ENCODE data around the gene RASD2.

The RASD2 gene

DNA sequence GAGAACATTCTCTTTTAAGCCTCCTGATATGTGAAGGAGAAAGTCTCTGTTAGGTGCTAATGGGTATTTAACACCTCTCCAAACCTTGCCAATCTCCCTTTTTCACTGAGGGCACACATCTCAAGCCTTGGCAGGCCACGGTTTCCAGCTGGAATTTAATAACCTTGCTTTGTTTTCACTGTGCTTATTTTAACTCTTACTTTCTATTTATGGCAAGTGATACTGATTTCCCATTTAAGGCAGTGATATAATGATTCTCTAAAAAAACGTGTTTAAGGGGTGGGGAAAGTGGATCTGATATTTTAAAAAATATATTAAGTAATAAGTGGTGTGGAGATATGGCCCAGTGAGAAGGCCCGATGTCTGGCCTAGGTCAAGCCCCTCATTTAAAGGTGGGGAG lies 1.1 kb upstream of the RASD2 start:
- no peak overlapping the region for H3K4me3 ChIP-seq (ENCODE audit: low read depth, low read length)

DNA sequence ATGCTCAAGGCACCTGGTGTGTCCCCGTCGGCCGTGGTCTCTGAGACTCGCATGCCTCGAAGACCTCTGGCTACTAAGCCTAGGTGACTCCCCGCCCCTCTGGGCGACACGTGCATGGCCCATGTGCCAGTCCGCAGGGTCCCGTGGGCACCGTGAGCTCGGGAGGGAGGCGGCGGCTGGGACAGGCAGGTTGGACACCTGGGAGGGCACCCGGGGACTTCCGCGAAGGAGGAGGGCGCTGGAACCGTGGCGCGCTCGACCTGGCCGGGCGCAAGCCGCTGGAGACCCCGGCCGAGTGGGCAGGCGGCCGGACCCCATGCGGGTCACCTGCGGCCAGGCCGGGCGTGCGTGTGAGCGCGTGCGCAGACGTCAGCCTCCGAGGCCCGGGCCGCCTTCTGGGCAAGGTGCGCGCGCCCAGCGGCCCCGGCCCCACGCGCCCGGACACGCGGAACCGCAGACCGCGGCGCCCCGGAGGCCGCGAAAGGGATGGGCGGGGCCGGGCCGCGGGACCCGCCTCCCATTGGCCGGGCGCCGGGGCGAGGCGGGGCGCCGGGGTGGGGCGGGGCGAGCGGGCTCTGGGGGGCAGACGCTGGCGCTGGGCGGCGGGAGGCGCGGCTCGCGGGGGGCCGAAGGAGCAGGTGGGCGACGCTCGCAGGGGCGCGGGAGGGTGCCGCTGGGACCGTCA lies 579 bp upstream of the RASD2 start:
- peak overlapping the region; percentile 56 for H3K4me3 ChIP-seq (ENCODE audit: low read depth, low read length)

DNA sequence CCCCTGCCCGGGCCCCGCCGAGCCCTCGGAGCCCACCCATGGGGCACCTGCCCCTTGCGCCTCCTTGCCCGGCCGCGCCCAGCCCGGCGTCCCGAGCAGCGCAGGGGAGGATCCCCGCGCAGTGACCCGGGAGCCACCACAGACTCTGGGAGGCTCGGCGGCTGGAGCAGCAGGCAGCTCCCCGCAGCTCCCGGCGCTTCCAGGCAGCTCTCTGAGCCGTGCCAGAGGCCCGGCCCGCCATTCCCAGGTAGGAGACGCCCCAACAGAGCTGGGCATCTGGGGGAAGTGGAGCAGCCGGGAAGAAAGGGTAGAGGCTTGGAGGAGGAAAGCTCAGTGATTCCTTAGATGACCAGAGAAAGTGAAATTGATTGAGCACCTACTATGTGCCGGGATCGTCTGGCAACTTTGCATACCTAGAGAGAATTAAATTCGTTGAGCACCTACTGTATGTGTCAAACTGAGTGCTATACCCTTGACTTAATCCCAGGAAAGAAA lies 670 bp downstream of the RASD2 start:
- H3K4me3 ChIP-seq (ENCODE audit: low read depth, low read length) = peak overlapping the region; percentile 56

DNA sequence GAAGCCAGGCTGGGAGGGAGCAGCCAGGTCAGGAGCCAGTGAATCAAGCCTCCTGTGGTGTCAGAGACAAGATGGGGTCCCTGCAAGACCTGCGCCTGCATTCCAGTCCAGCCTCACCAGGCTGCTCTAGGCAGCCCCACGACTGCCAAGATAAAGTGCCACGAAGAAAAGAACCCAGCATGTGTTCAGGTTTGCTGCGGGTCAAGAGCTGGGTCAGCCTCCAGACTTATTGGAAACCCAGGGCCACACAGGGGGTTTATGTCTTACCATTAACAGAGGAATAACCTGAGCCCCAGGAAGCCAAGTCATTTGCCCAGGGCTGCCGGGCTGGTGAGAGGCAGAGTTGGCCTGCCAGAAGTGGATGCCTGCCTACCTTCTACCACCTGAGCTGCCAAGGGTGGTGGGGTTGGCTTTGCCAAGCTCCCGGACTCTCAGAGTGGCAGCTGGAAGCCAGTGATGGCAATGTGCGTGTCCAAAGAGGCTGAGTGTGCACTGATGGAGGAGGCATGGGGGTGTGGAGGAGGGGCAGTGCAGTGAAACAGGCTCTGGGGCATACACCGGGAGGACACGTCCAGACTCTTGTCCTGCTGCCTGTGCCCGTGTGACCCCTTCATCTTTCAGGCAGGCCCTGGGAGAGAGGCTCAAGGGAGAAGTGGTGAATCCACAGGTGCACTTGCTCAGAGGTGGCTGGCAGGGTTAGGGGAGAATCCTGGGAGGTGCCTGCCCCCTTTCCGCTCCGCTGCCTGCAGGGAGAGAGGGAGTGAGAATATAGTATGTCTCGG lies 1.7 kb downstream of the RASD2 start:
- no peak overlapping the region for H3K4me3 ChIP-seq (ENCODE audit: low read depth, low read length)

DNA sequence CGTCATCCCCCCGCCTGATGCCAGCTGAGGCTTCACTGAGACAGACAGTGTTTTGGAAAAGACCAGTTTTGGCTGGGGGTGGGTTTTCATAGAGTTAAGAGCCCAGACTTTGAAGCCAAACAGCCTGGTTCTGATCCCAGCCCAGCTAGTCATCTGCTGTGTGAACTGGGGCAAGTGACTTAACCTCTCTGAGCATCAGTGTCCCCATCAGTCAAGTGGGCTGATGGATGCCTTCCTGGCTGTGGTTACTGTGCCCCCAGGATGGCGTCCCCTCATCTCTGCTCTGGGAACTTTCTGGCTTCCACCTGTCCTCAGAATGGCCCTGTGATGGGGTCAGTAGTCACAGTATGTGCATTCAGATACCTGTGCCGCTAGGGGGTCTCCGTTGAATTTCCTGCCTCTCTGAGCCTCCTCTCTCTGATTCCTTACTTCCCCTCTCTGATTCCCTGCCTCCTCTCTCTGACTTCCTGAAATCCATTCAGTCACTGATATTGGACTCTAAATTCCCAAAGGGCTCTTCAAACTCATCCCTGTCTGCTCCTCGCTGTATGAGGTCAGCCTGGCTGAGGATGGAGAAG lies 2.4 kb downstream of the RASD2 start:
- H3K4me3 ChIP-seq (ENCODE audit: low read depth, low read length) = no peak overlapping the region

DNA sequence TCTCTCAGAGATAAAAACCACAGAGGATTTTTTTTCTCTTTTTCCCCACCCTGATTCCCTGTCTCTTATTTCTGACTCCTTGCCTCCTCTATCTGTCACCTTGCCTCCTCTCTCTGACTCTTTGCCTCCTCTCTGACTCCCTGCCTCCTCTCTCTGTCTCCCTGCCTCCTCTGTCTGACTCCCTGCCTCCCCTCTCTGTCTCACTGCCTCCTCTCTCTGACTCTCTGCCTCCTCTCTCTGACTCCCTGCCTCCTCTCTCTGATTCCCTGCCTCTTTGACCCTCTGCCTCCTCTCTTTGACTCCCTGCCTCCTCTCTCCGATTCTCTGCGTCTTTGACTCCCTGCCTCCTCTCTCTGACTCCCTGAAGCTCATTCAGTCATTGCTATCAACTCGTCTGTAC lies 3.1 kb downstream of the RASD2 start:
- H3K4me3 ChIP-seq (ENCODE audit: low read depth, low read length) = no peak overlapping the region

DNA sequence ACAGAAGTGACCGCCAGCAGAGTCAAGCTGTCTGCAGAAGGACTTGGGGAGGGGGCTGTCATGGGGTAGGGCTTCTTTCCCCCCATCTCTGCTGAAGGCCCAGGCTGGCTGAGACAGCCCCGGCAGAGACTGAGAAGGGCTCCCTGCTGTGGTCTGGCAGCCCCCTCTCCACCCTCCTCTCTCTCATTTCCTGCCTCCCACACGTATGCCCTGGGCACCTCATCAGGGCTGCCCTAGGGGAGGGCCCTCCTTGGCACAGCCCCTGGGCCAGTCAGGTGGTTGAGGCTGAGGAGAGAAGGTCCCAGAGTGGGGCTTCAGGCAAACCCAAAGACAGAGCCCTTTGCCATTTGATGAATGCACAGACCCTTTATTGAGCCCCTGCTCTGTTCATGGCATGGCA lies 3.6 kb downstream of the RASD2 start:
- H3K4me3 ChIP-seq (ENCODE audit: low read depth, low read length) = no peak overlapping the region

DNA sequence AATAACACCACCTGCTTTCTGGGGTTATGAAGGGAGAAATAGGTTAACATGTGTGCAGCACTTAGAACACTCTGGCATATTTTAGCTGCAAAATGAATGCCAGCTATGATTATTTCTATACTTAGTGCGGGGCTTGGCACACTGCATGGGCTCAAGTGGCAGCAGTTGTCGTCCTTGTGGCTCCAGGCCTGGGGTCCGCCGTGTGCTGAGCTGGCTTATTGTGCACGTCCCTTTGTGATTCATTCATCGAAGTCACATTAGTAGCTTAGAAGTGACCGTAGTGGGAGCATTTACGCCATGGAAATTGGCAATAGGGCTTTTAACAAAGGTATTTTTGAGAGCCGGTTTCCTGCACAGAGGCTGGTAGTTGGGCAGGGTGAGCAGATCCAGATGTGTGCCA lies 4.2 kb downstream of the RASD2 start:
- no peak overlapping the region for H3K4me3 ChIP-seq (ENCODE audit: low read depth, low read length)

DNA sequence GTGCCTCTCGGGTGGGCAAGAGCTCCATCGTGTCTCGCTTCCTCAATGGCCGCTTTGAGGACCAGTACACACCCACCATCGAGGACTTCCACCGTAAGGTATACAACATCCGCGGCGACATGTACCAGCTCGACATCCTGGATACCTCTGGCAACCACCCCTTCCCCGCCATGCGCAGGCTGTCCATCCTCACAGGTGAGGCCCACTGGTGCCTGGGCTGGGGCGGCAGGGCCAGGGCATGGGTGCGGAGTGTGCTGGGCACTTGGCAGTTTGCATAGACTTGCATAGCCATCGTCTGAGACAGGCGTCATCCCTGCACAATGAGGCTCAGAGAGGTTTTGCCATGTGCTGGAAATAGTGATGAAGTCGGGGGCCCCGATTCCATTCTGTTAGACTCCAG lies 6.3 kb downstream of the RASD2 start:
- H3K4me3 ChIP-seq (ENCODE audit: low read depth, low read length) = no peak overlapping the region

DNA sequence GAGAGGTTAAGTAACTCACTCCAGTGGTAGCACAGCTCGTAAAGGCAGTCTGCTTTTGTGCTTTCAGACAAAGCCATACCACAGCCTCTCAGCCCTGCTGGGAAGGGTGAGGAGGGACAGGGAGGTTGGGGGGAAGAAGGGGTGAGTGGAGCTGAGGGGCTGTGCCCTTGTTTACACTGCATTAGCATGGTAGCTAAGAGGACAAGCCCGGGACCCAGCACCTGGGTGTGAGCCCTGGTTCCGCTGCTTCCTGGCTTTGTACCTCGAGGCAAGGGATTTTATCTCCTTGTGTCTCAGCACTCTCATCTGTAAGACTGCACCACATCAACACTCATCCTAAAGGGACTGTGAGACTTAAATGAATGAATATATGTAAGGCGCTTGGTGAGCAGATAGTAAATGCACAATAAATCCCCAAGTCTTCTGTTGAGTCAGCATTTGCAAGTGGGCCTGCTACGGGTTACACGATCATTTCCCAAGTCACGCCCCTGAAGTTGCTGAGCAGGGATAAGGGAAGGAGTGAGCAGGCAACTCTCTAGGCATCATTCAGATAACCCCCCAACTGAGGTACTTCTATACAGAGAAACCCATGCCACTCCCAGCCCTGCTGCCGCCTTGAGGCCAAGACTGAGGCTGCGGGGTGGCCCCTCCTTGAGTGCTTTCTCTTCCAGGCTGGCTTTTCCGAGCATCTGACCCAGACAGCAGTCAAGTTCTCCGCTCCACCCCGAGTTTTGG lies 7.5 kb downstream of the RASD2 start:
- H3K4me3 ChIP-seq (ENCODE audit: low read depth, low read length) = no peak overlapping the region

DNA sequence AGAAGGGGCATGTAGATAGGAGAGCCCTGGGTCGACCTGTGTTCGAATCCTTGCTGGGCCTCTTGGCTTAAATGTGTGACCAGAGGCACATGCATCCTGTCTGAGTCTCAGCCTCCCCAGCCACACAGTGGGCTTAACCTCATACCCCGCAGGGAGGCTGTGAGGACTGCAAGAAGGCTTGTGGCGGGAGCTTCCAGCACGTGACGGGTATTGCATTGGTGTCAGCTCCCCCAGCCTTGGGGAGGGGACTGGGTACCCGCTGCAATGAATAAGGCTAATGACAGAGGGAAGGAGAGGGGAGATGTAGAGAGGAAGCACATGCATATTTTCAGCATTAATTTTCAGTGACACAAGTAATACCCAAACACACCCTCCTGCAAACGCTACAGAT lies 8.1 kb downstream of the RASD2 start:
- H3K4me3 ChIP-seq (ENCODE audit: low read depth, low read length) = no peak overlapping the region

DNA sequence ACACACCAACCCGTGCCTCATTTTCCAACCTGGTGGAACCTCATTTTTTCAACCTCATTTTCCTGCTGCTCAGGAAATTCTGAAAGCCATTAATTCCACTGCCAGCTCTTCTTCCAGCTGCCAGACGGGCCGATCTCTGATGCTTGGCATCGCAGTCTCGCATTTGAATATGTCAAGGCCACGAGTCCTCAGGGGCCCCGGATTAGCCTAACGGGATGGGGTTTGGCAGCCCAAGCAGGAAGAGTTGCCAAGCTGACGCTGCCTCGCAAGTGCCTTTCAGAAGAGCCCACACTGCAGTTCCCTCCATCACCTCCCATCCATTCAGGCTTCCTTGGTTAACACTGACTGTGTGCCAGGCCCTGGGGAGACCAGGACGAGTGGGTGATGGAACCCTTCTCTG lies 8.7 kb downstream of the RASD2 start:
- H3K4me3 ChIP-seq (ENCODE audit: low read depth, low read length) = no peak overlapping the region

DNA sequence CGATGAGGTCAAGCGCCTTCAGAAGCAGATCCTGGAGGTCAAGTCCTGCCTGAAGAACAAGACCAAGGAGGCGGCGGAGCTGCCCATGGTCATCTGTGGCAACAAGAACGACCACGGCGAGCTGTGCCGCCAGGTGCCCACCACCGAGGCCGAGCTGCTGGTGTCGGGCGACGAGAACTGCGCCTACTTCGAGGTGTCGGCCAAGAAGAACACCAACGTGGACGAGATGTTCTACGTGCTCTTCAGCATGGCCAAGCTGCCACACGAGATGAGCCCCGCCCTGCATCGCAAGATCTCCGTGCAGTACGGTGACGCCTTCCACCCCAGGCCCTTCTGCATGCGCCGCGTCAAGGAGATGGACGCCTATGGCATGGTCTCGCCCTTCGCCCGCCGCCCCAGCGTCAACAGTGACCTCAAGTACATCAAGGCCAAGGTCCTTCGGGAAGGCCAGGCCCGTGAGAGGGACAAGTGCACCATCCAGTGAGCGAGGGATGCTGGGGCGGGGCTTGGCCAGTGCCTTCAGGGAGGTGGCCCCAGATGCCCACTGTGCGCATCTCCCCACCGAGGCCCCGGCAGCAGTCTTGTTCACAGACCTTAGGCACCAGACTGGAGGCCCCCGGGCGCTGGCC lies 11.0 kb downstream of the RASD2 start:
- H3K4me3 ChIP-seq (ENCODE audit: low read depth, low read length) = no peak overlapping the region

DNA sequence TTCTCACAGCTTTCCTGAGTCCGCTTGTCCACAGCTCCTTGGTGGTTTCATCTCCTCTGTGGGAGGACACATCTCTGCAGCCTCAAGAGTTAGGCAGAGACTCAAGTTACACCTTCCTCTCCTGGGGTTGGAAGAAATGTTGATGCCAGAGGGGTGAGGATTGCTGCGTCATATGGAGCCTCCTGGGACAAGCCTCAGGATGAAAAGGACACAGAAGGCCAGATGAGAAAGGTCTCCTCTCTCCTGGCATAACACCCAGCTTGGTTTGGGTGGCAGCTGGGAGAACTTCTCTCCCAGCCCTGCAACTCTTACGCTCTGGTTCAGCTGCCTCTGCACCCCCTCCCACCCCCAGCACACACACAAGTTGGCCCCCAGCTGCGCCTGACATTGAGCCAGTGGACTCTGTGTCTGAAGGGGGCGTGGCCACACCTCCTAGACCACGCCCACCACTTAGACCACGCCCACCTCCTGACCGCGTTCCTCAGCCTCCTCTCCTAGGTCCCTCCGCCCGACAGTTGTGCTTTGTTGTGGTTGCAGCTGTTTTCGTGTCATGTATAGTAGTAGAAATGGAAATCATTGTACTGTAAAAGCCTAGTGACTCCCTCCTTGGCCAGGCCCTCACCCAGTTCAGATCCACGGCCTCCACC lies 11.7 kb downstream of the RASD2 start:
- H3K4me3 ChIP-seq (ENCODE audit: low read depth, low read length) = no peak overlapping the region

DNA sequence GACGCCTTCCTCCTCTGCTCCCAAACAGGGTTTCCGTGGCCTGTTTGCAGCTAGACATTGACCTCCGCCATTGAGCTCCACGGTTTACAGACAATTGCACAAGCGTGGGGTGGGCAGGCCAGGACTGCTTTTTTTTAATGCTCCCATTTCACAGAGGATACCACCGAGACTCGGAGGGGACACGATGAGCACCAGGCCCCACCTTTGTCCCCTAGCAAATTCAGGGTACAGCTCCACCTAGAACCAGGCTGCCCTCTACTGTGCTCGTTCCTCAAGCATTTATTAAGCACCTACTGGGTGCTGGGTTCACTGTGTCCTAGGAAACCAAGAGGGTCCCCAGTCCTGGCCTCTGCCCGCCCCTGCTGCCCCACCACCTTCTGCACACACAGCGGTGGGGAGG lies 12.2 kb downstream of the RASD2 start:
- H3K4me3 ChIP-seq (ENCODE audit: low read depth, low read length) = no peak overlapping the region

DNA sequence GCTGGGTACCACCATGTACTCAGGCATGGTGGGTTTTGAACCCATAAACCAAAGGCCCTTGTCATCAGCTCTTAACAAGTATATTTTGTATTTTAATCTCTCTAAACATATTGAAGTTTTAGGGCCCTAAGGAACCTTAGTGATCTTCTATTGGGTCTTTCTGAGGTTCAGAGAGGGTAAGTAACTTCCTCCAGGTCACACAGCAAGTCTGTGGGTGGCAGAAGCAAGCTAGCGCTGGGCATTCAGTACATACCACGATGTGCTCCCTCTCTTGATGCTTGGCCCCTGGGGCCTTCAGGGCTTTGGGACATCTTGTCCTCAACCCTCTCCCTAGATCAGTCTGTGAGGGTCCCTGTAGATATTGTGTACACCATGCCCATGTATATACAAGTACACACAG lies 12.7 kb downstream of the RASD2 start:
- no peak overlapping the region for H3K4me3 ChIP-seq (ENCODE audit: low read depth, low read length)

DNA sequence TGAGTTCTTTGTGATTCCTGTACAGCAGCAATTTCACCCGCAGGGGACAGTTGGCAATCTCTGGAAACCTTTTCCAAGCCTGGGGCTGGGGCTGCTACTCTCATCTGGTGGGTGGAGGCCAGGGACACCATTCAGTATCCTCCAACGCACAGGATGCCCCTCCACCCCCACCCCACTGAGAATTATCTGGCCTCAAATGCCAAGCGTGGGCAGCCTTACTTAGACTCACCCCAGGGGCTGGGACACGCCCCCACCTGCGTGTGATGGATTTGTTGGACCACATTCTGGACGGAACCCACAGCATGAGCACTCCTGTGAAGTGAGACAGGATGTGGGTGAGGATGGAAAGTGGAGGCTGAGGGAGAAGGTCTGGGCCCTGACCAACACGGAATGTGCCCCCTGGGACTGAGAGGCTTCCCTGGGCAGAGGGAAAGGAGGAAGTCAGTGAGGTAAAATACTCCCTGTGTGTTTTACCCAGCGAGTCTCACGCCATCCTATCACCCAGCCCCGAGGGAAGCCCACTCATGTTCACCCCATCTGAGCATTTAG lies 13.7 kb downstream of the RASD2 start:
- no peak overlapping the region for H3K4me3 ChIP-seq (ENCODE audit: low read depth, low read length)

DNA sequence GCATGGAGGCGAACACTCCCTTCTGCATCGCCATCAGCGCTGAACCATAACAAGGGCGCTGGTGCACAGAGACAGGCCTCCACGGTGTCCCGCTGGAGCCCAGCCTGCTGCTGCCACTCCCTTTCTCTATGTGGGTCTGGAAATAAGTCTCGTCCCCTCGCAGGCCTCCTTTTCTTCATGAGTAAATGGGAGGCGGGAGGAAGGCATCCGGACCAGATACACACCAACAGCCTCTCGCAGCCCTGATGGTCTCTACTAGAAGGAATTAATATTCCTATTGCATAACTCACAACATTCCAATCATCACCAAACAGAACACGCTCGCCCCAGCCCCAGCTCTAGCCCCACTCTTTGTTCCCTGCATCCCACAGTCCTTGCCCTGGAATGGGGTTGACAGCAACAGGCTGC lies 14.9 kb downstream of the RASD2 start:
- no peak overlapping the region for H3K4me3 ChIP-seq (ENCODE audit: low read depth, low read length)

DNA sequence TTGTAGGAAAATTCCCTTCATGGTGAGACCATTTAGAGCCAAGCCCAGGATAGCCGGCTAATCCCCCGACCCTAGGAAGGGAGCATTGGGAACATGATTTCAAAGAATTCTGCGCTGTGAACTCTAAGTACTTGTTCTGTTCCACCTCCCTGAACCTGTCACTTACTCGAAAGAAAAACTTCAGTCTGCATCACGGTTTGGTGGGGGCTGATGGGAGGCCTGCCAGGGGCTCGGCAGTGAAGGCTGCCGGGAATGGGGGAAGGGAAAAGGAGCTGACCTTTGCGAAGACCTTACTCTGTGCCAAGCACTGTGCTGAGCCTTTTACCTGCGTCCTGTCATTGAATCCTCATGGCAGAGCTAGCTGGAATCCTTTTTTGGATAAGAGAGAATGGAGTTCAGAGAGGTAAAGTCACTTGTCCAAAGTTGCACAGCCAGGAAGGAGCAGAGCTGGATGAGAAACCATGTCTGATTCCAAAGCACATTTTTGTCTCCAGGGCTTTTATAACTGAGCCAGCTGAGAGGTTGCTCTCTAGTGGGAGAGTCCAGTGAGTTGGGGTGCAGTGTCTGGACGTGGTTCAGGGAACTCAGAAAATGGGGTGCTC lies 15.4 kb downstream of the RASD2 start:
- no peak overlapping the region for H3K4me3 ChIP-seq (ENCODE audit: low read depth, low read length)

DNA sequence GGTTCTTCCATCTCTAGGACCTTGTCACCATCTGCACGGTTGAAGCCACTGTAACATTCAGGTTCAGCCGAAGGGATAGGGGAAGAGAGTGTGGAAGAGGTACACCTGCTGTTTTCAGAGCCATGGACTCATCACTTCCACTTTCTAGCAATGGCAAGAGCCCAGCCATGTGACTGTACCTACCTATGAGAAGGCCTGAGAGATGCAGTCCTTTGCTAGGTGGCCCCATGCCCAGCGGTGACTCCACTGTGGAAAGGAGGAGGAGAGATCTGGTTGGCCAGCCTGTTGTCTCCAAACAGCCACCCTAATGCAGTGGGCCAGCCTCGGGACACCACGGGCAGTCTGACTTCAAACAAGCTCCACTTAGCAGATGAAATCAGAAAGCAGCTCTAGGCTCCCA lies 16.0 kb downstream of the RASD2 start:
- no peak overlapping the region for H3K4me3 ChIP-seq (ENCODE audit: low read depth, low read length)

Data from iPS-11a (cell line).